ENCODE measurements around the gene ZRSR2. TPM values are rescaled to one million over a fixed set of nuclear protein-coding genes. Genes with fewer than 3 reads are reported as not detected.

The ZRSR2 gene
- total RNA-seq, 1 experiment from 2014 or later, result 4.6 TPM

DNA sequence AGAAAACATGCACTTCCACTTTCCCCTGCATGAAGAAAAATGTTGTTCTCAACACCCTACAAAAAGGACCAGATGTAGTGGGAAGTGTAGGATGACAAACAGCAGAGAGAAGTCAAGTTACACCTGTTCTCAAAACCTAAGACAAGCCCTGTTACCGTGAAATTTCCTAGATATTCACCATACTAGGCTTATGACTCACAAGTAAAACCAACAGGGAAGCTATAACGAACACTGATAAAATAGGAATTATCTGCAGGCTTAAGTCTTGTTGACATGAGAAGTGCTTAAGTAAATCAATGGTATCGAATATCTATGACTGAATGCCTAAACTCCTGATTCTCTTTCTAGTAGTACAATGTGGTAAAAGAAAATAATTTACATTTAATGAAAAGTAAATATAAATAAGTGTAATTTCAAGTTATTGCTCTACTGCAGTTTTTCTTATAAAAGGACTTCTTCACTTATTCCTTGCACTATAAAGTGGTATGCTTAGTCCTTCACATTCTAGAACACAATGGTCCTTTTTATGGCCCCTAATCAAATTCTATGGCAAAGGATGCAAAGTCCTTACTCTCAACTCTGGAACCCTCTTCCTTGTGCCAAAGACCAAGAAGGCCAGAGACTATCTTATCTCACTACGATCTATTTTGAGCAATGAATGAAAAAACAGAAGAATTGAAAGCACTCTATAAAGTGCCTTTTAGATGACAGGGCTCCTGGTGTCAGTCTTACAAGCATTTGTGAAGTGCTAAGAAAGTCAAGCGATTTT lies 44.7 kb downstream of the ZRSR2 start:
- no peak for DNase-seq (ENCODE audit: low read depth, low spot score)

DNA sequence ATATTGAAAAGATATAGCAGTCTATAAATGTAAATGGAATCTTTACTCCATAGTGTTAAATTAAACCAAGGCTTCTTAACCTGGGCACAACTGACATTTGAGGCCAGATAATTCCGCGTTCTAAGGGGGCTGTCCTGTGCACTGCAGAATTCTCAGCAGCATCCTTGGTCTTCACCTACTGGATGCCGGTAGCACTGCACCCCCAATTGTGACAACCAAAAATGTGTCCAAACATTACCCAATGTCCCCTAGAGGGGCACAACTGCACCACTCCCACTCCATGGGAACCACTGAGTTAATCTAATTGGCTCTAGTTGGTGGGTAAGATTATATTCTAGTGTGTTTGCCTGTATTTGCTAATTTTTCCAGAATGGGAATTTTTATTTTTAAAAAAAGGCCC lies 47.7 kb downstream of the ZRSR2 start:
- Histone ChIP-seq H3K27me3 (ENCODE audit: insufficient read depth, low read length) (no peaks in the 10 kb centered on the region), H4K20me1 (ENCODE audit: insufficient read depth) (no peaks in the 10 kb centered on the region), H3K27ac (ENCODE audit: low read depth, low read length) (no peak overlapping the region), H3K36me3 (ENCODE audit: control insufficient read depth in 1 of 2, insufficient read depth in 2 of 2, low read length in 2 of 2) (no peaks in the 10 kb centered on the region), H2AFZ (ENCODE audit: low read depth, low read length, poor library complexity, severe bottlenecking) (no peak overlapping the region), H3K9me2 (ENCODE audit: insufficient read depth) (no peaks in the 10 kb centered on the region), H3K79me2 (ENCODE audit: insufficient read depth, low read length) (no peaks in the 10 kb centered on the region), H3K9me3 (ENCODE audit: control insufficient read depth in 1 of 2, insufficient read depth in 1 of 2, low read depth in 1 of 2, low read length in 2 of 2) (no peaks in the 10 kb centered on the region), H3K9ac (ENCODE audit: low read length) (no peak overlapping the region), H3K4me2 (ENCODE audit: low read length) (no peak overlapping the region), H3K4me1 (ENCODE audit: control insufficient read depth in 1 of 2, insufficient read depth in 2 of 2, low read length in 2 of 2) (no peaks in the 10 kb centered on the region), H3K4me3 (replicated peaks in 1 of 2; ENCODE audit: low read depth in 1 of 2, low read length in 2 of 2) (no peak overlapping the region)
- intact Hi-C loops (cut with micrococcal nuclease), result no loop called here
- TF ChIP-seq EGR1 (IDR thresholded peaks at IDR 0.05; ENCODE audit: low read depth), result no peak
- TF ChIP-seq, protein P1, sequence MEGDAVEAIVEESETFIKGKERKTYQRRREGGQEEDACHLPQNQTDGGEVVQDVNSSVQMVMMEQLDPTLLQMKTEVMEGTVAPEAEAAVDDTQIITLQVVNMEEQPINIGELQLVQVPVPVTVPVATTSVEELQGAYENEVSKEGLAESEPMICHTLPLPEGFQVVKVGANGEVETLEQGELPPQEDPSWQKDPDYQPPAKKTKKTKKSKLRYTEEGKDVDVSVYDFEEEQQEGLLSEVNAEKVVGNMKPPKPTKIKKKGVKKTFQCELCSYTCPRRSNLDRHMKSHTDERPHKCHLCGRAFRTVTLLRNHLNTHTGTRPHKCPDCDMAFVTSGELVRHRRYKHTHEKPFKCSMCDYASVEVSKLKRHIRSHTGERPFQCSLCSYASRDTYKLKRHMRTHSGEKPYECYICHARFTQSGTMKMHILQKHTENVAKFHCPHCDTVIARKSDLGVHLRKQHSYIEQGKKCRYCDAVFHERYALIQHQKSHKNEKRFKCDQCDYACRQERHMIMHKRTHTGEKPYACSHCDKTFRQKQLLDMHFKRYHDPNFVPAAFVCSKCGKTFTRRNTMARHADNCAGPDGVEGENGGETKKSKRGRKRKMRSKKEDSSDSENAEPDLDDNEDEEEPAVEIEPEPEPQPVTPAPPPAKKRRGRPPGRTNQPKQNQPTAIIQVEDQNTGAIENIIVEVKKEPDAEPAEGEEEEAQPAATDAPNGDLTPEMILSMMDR (IDR thresholded peaks at IDR 0.05 in 2 of 3, conservative IDR thresholded peaks at IDR 0.05 in 1 of 3; ENCODE audit: borderline replicate concordance in 1 of 3, insufficient read depth in 1 of 3, low read depth in 2 of 3, low read length in 2 of 3), result peak in 2 of 3 experiments; percentile 47 to 52; a peak in 4 of 6 replicates
- DNase-seq (ENCODE audit: low read depth, low spot score), result no peak
- no TSS peak for BruUV-seq (replicated peaks)
- ChIA-PET CTCF (no interaction called here), RAD21 (ENCODE audit: low non-redundant PET in 1 of 2, low total read pairs in 2 of 2, uncharacterized antibody in 2 of 2, unreplicated experiment in 2 of 2) (no interaction called here), POLR2A (no interaction called here)
- ATAC-seq, result peak; percentile 79

More for the DNA sequence above, 44.7 kb downstream of the ZRSR2 start:
- RAD21 ChIA-PET (ENCODE audit: low non-redundant PET in 1 of 2, low total read pairs in 2 of 2, uncharacterized antibody in 2 of 2, unreplicated experiment in 2 of 2), result no interaction called here
- no peak overlapping the region for H3K4me2 ChIP-seq (ENCODE audit: low read length)
- CTCF ChIA-PET, result no interaction called here
- H3K4me3 ChIP-seq (replicated peaks in 1 of 2; ENCODE audit: low read depth in 1 of 2, low read length in 2 of 2), result no peak overlapping the region
- H3K79me2 ChIP-seq (ENCODE audit: insufficient read depth, low read length), result no peaks in the 10 kb centered on the region
- H3K27me3 ChIP-seq (ENCODE audit: insufficient read depth, low read length), result no peaks in the 10 kb centered on the region
- no peaks in the 10 kb centered on the region for H3K4me1 ChIP-seq (ENCODE audit: control insufficient read depth in 1 of 2, insufficient read depth in 2 of 2, low read length in 2 of 2)
- H3K9me3 ChIP-seq (ENCODE audit: control insufficient read depth in 1 of 2, insufficient read depth in 1 of 2, low read depth in 1 of 2, low read length in 2 of 2), result no peaks in the 10 kb centered on the region
- H3K36me3 ChIP-seq (ENCODE audit: control insufficient read depth in 1 of 2, insufficient read depth in 2 of 2, low read length in 2 of 2), result no peaks in the 10 kb centered on the region
- no peak for ATAC-seq
- intact Hi-C loops (cut with micrococcal nuclease), result no loop called here
- POLR2A ChIA-PET, result no interaction called here
- H2AFZ ChIP-seq (ENCODE audit: low read depth, low read length, poor library complexity, severe bottlenecking), result no peak overlapping the region
- H3K27ac ChIP-seq (ENCODE audit: low read depth, low read length), result no peak overlapping the region
- no peaks in the 10 kb centered on the region for H4K20me1 ChIP-seq (ENCODE audit: insufficient read depth)
- TF ChIP-seq JUND (IDR thresholded peaks at IDR 0.05) (no peak), EZH2 (IDR thresholded peaks at IDR 0.05) (no peak), SRF (IDR thresholded peaks at IDR 0.05; ENCODE audit: low read depth) (no peak), YY1 (IDR thresholded peaks at IDR 0.05; ENCODE audit: extremely low read depth, insufficient replicate concordance, low read depth, low read length) (no peak), CEBPB (IDR thresholded peaks at IDR 0.05; ENCODE audit: low read depth) (no peak), SP1 (IDR thresholded peaks at IDR 0.05; ENCODE audit: low read depth) (no peak), EZH2phosphoT487 (IDR thresholded peaks at IDR 0.05; ENCODE audit: borderline replicate concordance) (no peak), FOSL1 (IDR thresholded peaks at IDR 0.05; ENCODE audit: low read depth) (no peak), CBX3 (IDR thresholded peaks at IDR 0.05; ENCODE audit: low read depth) (no peak), EGR1 (IDR thresholded peaks at IDR 0.05; ENCODE audit: low read depth) (no peak)
- TF ChIP-seq, protein P2, sequence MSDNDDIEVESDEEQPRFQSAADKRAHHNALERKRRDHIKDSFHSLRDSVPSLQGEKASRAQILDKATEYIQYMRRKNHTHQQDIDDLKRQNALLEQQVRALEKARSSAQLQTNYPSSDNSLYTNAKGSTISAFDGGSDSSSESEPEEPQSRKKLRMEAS (IDR thresholded peaks at IDR 0.05), result no peak
- no TSS peak for BruUV-seq (replicated peaks)
- no peaks in the 10 kb centered on the region for H3K9me2 ChIP-seq (ENCODE audit: insufficient read depth)
- no peak overlapping the region for H3K9ac ChIP-seq (ENCODE audit: low read length)

All from HCT116 (cell line).